ENCODE results near the gene GLB1L3.

The GLB1L3 gene

DNA sequence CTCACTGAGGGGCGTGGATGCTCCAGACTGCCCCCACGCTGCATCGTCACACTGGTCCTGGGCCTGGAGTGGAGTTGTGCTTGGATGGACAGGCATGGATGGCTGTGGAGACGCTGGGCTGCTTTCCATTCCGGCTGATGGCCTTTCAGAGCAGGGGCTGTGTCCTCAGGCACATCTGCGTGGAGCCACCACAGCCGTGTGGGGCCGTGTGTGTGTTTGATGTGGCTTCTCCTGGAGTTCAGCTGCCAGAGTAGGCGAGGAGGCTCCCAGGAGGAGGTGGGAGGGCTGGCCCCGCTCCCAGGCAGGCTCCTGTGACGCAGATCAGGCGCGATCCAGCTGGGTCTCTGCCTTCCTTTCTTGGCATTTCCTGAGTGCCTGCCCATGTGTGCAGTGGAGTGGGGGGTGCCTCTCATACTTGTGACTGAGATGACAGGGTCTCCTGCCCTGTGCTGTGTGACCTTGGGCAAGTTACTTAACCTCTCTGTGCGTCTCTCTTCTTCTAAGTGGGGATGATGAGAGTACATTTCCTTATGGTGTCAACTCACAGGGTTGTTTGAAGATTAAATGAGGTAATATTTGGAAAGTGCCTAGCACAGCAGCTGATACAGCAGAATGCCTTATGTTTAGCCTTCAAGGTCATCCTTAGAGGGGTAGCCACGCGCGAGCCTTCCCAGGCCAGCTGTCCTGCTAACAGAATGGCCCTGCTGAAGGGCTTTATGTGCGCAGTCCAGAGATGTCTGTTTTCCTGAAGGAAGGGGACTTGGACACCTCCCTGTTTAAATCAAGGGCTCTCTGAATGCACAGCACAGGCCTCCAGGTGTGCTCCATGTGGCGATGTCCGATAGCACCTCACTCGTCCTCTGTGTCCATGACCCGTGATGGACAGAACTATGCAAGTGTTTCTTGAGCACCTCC is 89.1 kb downstream of the GLB1L3 start:
- no peak for DNase-seq

DNA sequence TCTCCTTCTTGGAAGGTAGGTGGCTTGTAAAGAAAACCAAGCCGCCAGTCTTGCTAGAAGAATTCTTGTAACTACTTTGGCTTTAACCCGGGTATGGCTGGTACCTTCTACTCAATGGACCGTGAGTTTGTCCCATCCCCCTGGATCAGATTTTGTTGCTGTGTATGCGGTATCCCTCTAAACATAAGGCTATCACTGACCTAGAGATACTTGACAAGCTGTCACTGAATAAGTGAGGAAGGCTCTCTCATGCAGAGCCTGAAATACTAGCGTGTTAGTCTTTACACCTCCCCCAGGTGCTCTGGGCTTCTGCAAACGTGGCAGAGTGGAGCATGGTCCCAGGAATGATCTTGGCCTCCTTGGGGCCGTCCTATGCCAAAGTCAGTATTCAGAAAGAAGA is 90.1 kb downstream of the GLB1L3 start:
- no peak for DNase-seq

DNA sequence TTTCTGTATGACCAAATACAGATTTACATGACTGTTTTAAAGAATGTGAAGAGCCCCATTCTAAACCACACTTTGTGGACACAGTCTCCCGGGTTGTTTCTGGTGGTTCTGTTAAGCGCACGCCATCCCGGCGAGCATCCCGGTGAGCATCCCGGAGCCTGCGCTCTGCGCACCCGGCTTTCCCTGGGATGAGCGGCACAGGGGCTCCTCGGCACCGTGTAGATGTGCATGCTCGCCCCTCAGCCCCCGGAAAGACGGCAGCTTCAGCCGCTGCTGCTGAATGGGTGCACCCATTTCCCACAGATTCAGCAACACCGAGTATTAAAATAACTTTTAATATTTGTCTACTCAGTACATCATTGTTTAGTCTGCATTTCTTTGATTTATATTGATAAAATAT is 91.6 kb downstream of the GLB1L3 start:
- no peak for DNase-seq

Measured in T-helper 2 cell (primary cell).